Measurements from ENCODE around the gene CDK6.

Gene CDK6

DNA sequence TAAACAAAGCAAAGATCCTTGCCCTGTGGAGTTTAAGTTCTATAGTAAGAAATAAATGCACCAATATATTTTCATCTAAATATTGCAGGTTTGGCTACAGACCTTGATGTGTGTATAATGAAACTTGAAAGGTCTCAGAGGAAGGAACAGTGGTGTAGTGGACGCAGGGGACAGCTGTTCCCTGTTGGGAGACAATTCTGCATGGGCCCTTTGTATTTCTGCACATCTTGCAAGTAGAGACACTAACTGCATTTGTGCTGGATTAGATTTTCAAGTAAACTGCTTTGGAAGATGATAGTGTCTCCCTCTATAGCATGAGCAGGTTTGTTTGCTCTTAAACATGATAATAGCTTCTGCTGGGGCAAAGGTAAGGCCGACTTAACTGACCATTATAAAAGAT, 188.7 kb downstream of the CDK6 start:
- no peak for TF ChIP-seq CTCF (IDR thresholded peaks at IDR 0.05)

DNA sequence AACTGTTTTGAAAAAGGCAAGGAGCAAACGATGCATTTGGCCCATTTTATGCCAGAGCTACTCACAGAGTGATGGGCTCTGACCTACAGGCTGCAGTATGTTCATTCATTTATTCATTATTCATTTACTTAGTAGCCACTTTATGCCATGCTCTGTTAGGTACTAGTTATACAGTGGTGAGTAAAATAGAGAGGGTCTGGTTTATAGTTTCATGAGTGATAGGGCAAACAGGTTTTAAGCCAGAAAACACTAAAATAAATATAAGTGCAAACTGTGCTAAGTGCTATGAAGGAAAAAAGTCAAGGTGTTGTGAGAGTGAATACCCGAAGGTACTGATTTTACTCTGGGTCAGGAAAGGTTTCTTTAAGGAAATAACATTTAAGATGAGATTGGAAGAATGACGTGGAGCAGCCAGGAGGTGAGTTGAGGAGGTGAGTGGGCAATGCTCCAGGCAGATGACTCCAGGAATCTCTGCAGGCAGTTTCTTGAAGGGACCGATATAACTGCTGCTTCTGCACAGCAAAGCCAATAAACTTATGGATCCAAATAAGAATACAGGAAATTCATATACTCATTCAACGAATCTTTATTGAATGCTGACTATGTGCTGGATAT, 189.3 kb downstream of the CDK6 start:
- TF ChIP-seq CTCF (IDR thresholded peaks at IDR 0.05) = no peak

GRCh38 chr7:92645114-92646061, 191.0 kb downstream of the CDK6 start:
- no peak for TF ChIP-seq CTCF (IDR thresholded peaks at IDR 0.05)

DNA sequence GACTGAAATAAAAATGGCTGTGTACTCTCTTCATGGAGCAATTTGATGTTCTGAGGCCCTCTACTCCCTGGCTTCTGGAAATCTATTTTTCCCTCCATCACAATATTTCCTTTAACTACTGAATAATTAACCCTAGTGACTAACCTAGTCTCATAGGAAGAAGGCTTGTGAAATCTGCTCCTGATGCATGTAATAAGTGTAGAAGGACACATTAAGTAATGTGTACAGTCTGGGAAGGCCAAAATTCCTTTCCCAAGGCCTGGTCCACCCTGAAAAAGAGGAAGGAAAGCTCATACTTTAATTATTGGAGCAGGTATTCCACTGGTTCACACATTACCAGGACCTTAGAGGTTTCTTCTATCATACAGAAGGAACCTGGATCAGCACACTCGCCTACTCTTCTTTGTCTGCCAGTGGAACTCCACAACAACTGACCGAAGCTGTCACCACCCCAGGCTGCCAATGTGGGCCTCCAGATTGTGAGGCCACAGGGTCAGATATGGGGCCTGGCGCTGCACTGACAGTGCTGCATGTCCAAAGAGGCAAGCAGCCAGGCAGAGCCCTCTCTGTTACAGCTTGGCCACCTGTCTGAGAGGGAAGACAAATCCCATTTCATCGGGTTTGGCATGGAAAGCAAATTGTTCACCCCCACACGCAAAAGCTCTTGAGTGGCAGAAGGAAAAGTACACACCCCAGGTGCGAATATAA, 191.8 kb downstream of the CDK6 start:
- no peak for TF ChIP-seq CTCF (IDR thresholded peaks at IDR 0.05)

- TF ChIP-seq CTCF (IDR thresholded peaks at IDR 0.05) = no peak
Observed at GRCh38 chr7:92643821-92644220, 192.6 kb downstream of the CDK6 start.

DNA sequence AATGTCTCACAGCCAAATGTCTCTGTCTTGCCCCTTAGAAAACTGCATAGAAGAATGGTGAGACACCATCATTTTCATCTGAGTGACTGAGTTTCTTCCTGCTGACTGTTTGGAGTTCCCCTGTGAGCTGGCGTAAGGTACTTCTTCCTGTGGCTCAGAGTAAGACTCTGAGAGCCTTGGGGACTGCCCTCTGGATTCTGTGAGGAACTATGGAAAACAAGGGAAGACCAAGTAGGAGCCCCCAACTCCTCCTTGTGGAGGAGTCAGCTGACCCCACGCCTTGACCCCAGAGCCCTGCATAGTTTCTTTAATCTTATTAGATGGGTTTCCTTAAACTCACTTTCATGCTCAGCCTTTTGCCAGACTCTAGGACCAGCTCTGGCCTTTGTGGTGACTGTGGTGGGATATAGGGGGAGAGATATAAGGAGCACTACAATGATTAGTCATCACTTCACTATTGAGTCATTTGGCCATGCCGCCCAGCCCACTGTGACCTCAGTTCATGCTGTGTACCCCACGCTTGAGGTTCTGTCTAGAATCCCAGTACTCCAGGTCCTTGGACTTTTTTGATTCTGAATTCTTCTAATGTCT, 194.4 kb downstream of the CDK6 start:
- TF ChIP-seq CTCF (IDR thresholded peaks at IDR 0.05) = no peak

- TF ChIP-seq CTCF (IDR thresholded peaks at IDR 0.05) = no peak
Observed at GRCh38 chr7:92639966-92640365, 196.4 kb downstream of the CDK6 start.

Data from LNCAP (cell line).